DMS53 treated with DMSO at 0.1 percent for 48 hours (cell line): ENCODE measurements around the gene ZBP1.

Experiments
- DNase-seq: peaks from one replicate; lab custom pipeline; 2025; ENCODE audit not compliant: unreplicated experiment; lab: John Stamatoyannopoulos, UW

Gene ZBP1

DNA sequence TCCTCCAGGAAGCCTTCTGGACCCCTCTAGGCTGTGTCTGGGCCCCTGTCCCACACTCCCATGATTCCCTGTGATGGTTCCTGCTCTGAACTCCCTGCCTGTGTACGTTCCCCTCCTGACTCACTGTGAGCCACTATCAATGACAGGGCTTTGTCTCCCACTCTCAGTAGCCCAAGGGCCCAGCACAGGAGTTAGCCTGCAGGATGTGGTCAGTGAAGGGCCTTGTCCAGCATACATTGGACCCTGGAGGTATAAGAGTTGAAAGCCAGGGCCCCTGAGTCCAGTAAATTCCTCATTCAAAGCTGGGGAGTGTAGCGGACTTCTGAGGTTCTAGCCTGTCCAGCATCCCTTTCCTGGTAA, 19.0 kb downstream of the ZBP1 start:
- DNase-seq, result no peak

DNA sequence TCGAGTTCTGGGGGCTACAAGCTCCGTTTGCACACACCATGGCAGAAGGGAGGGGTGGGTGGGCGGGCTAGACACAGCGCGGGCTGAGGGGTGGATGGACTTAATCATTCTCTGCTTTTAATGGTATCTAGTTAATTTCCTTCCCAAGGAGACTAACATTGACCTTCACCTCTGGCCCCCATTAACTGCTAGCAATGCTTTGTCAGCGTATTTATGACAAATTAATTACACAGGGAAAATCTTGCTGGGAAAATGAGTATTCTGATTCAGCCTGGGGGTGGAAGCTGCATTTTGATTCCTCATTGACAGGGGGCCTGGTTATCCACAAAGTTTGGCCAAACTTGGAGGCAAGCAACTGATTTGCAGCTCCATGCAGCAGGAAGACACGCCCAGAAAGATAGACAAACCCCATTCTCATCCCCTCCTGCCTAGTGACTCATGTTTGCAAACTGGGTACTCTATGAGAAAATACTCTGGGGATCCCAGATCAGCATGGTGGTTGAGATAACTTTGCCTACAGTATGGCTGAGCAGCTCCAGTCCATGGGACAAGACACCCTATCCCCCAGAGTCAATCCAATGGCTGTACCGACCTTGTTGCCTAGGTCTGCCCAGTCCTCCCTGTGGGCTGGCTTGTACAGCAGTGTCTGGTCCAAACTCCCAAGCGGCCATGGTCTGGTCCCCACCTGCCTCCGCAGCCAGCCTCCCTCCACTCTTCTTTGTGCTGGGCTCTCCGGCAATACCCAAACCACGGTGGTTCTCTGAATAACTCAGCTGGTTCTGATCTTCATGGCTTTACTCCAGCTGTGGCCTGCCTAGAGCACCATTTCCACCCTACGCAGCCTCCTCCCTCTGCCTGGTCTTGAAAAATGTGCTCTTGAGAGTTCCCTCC, 19.7 kb downstream of the ZBP1 start:
- no peak for DNase-seq

DNA sequence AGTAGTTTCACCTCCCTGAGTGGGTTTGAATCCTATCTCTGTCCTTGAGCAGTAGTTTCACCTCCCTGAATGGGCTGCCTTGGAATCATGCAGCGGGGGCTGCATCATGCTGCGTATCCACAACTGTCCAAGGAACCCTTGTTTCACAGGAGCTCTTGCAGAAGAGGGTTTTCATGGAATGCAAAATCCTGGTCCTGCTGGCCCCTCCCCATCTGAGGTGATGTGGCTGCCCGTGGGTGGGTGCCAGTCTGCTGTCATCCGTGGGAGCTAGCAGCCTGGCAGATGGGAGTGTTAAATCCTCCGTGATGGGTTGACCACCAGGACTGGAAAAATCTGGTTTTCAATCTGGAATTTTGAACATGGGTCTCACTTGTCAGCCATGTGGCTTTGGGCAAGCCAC, 21.7 kb downstream of the ZBP1 start:
- no peak for DNase-seq

DNA sequence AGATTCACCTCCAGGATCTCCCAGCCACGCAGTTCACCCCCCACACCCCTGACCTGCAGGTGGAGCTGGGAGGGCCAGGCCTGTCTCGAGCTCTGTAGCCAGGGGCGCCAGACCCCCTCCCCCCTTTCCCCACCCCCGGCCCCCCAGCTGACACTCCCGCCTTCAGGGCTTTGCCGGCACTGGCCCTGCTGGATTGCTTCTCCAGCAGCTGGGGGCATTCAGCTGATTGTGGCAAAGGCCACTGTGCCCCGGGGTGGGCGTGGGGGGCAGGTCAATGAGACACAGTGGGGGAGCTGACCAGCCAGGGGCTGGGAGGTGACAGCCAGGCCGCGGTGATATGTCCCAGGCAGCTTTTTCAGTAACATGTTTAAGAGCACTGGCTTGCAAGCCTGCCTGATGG, 22.2 kb downstream of the ZBP1 start:
- DNase-seq, result no peak

DNA sequence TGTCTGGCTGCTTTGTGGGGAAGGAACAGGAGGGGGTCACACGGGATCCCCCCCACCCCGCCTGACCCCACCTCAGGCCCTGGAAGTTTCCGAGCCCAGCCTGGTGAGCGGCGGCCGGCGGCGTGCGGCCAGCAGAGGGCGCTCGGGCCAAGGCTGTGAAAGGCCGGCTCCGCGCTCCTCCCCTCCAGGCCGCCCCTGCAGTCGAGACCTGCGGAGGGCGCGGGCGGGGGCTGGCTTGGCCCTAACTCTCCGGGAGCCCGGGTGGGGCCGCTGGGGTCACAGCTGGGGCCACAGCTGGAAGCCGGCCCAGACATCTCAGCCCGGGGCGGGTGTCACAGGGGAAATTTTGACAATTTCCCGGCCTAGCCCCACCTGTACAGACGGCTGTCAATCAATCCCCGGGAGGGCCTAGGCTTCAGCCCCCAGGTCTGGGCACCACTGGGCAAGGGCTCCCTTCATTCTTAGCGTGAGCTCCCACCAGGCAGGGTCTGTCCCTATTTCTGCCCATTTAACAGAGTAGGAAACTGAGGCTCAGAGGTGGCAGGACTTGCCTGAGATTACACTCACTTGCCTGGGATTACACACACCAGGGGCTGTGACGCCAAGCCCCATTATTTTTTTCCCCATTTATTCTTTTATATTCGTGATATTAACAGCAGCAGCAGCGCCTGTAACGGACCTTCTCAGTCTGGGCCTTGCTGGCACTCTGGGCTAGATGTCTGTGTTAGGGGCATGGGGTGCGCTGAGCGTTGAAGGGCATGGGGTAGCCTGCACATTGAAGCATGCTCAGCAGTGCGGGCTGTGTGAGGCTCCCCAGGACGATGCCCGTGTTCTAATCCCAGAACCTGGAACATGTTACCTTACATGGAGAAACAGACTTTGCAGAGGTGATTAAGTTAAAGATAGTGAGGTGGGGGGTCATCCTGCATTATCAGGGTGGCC, 23.0 kb downstream of the ZBP1 start:
- DNase-seq, result no peak

DNA sequence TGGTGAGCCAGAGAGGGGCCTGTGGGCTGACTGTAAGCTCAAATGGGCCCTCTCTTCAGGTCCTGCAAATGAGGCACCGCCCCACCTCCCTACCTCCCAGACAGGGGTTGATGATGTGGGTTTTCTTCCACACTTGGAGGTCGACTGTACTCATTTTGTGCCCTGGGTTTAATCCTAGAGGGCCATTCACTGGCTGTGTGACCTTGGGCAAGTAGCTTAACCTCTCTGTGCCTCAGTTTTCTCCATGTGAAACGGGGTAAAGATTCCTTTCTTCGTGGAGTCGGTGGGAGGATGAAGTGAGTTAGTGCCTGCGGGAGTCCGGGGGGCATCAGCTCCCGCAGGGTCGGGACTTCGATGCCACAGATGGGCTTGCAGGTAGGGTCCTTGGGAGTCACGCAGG, 23.9 kb downstream of the ZBP1 start:
- no peak for DNase-seq

DNA sequence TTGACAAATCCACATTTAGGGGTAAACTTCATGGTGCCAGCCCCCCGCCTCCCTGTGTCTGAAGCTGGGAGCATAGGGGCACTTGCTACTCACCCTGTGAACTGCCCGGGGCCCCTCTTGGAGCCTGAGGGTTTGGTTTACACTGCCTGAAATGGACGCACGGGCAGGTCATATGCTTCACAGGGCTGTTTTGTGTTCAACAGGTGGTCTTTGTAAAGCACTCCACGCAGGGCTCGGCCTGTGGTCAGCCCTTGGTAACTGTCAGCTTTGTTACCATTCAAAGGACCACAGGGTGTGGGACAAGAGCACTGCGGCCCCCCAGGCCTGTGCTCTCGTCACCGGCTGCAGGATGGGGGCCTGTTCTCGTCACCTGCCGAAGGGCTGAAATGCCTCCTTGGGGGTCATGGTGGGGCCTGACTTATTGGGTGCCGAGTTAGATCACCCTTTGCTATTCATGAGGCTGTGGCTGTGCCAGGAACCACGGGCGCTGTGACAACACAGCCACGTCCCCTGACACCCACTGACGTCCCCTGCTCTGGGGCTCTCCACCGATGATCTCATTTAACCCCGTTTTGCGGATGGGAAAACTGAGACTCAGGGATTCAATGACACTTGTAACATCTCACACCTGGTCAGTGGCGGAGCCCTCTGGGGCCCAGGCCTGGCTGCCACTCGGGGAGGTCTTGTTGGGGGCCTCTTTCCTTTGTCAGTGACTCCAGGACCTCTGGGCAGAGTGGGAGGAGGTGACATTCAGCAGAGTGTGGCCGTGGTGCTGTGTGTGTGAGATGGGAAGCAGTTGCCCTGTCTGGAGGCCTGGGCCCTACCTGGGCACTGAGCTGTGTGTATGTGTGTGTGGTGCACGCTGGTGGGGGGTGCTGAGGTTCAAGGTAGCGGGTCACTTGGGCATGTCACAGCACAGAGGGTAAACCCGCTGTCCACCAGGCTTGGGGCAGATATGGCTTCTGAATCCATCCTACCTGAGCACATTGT, 24.9 kb downstream of the ZBP1 start:
- DNase-seq, result no peak

DNA sequence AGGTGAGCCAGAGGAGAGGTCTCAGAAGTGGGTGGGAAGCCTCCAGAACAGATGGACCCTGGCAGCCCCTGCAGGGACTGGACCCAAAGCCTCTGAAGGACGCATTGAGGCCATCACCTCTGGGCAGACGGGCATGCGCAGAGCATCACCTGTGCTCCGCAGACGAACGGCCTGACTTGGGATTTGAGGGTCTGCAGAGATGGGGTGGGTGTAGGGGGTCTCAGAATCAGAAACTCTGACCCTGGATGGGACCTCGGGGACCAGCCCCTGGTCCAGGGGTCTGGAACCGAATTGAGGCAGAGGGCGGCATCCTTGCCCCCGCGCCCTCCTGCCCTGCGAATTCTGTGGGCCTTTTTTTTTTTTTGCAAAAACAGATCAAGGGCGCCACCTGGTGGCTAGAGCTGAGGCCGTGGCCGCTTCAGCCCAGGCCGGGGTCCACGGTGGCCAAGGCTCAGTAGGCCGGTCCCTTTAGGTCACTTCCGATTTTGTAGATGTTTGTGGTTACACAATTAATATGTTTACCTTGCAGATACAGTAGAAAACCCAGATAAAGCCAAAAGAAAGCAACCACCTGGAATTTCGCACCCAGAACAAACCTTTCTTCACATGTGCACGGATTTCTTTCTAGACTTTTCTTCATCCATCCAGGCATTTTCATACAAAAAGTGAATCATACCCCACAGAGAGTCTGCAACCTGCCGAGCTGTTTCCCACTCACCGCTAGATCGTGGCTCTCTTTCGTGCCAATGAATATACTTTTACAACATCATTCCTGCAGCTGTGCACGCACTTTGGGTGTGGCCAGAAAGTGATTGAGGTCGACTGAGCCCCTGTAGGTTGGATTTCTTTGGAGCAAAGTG, 25.9 kb downstream of the ZBP1 start:
- DNase-seq, result no peak

DNA sequence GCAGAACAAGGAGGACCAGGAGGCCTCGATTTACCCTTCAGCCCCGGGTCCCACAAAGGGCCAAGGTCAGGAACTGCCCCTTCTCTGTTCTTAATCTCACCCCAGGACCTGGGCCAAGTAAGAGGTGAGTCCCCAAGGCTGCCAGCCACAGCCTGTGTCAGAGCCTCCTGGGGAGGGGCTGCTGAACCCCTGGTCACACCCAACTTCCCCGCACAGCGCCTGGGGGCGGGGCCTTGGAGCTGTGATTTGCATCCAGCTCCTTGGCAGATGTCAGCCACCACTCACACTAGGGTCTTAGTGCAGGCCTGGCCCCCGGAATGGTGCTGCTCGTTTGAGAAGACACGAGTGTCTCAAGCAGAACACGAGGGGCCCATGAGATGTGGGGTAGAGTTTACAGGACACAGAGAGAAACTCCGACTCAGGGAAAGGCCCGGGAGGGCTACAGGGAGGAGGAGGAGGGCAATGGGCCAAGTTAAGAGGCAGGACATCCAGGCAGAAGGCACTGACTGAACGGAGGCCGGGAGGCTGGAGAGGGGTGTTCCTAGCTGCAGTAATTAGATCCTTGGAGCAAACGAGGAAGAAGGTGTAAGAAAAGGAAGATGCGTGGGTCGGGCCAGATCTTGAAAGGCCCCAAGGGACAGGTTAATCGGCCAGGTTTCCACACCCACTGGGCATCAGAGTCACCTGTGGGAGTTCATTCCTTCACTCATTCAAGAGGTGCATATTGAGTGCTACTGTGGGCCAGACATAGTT, 26.9 kb downstream of the ZBP1 start:
- DNase-seq, result no peak

DNA sequence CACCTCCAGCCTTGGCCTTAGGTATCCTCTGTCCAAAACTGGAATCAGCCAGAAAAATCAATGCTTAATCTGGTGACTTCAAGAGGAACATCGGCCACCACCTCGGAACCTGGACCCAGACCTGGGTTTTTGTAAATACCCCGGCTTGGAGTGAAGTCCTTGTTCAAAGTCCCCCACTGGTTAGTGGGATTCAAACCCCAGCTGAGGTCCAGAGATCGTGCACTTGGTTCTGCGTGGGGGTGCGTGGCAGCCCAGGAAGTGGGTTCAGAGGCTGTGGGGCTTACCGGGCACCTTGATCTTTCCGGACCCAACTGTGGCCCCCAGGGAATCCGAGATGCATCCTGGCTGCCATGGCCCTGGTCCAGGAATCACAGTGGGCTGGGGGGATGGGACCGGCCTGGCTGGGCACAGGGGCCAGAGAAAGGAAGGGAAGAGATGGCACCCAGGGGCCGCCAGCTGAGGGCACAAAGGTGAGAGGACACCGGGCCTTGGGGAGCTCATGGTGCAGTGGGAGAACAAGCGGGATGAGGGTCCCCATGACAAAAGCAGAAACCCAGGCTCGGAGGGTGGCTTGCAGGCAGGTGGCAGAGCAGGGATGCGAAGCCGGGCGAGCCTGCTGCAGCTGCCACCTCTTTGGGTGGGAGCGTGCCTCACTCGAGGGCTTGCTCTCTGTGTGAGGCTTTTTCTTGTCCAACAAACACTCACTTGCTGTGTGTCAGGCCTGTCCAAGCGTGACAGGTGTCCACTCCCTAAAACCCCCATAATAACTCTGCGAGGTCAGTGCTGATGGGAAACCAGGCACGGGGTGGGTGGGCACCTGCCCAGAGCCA, 27.7 kb downstream of the ZBP1 start:
- no peak for DNase-seq

DNA sequence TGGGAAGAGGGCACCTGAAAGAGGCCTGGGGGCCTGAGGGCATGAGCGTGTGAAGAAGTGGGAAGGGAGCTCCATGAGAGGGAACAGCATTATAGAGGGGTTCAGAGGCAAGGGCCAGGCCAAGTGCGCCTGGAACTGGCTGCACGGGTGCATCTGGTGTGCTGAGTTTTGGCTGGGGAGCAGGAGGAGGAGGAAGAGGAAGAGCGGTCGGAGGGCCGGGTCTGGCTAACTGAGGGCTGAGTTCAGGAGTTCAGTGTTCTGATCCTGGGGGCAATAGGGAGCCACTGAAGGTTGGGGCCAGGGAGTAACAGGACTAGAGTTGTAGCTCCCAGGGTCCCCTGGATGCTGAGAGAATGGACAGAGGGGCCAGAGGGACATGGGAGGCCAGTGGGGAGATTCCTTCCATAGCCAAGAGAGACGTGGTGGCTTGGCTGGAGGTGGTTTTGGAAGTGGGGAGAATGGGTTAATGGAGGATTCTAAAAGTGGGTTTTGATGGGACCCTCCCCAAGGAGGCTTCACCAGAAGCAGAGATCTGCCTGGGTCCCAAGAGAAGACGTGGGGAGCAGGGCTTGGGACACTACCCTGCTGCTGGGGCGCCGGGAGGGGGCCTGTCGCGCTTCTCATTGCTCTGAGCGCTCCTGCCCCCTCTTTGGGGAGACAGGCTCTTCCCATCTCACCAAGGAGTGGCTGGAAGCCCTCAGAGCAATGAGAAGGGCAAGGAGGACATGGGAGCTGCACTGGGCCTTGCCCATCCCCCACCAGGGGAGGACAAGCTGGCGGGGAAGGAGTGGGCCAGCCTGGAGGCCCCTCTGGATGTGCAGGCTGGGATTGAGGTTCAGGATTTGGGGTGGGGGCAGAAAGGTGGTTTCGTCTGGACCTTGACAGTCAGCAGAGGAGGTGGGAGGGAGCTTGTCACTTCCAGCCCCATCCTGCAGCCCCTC, 28.7 kb downstream of the ZBP1 start:
- no peak for DNase-seq

DNA sequence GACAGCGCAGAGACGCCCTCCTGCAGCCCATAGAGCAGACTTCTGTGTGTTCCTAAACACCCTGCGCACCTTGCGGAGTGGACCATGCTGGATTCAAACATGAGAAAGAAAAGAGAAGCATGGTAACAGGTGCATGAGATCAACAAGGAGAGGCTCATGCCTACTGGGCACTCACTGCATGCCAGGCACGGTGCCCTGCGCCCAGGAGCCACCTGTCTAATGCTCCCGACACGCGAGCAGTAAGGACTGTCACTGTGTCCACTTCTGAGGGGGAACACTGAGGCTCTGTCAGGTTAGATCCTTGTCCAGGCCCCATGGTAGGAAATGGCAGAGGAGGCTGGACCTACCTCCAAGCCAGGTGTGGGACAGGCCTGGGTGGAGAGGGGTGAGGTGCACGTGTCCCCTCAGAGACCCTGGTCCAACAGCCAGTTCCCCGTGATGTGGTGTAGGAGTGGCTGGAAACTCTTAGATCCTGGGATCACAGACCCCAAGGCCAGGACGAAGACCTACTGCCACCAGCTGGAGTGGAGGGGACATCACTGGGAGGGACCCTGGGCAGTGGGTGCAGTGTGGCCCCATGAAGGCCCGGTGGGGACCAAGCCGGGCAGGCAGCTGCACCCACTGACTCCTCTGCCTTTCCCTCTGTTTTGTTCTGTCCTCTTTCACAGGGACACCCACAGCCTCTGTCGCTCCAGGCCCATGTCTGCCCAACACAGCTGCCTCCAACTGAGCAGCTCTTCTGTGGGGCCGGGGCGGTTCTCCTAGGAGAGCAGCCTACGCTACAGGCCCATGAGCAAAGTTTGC, 29.5 kb downstream of the ZBP1 start:
- no peak for DNase-seq

DNA sequence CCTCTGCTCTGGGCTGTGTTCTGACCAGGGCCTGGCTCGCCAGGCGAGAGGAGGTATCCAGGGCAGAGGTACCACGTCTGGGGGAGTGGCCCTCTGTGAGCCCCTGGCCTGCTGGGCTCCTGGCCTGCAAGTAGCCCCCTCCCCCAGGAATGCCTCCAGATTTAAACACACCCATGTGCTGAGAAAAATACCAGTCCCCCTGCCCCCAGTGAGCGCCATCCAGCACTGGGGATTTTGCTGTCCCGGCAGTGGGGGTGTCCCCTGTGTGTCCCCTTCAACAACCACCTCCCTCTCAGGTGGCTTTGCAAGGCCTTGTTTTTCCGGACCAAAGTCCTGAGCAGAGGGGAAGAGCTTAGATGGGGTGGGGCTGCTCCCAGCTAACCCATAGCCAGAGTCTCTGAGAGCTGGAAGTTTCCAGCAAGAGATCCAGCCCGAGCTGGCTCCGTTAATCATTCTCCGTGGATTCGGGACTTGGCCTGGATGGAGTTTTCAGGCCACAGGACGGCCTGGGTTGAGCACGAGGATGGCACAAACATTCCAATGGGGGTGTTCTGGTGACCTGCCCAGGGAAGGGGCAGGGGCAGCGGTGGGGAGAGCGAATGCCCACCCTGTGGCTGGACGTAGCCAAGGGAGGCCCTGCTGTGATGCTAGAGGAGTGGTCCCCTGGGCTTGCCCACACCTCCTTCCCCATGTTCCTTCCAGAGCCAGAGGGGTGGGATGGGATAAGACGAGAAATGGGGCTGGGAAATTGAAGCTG, 30.3 kb downstream of the ZBP1 start:
- DNase-seq, result no peak

DNA sequence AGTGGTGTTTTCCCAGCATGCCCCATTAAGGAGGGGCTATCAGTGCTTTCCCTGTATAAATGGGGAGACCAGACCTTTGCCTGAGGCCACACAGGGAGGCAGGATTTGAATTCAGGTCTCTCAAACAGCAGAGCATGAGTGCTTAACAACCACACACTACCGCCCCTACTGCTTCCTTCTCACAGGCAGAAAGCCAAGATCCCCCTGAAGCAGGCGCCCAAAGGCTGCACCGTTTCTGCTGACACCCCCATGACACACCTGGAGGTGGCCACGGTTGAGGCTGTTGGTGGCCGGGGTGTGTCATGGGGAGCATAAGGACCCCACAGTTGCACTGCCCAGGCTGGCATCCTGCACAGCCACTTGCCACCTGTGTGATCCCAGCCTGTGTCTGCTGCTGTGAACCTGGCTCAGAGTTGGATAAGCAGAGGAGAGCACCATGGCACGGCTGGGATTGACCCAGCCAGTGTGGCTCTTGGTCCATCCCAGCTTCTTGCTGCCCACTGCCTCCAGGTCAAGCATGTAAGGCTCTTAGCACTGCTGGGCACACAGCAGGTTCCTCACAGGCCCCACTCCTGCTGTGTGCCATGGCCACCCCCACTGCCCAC, 31.0 kb downstream of the ZBP1 start:
- DNase-seq, result no peak

DNA sequence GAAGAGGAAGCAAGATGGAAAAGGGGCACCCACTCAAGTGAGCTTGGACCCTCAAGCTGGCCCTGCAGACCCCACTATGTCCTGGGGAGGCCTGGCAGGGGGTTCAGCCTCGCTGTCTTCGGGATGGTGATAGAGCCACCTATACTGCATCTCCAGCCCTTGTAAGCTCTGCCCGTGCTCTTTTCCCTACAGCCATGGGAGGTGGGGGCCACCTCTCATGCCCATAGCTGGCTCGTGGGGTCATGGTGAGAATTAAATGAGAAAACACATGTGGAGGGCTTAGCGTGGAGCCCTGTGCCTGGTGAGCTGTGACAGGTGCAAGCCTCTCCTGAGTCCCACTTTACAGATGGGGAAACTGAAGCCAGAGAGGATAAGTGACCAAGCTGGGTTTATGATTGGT, 31.6 kb downstream of the ZBP1 start:
- DNase-seq, result no peak
